Measurements from ENCODE around the gene ITPRID1.
"Not testable (repeated sequence)": the region's sequence is repeated elsewhere in the genome, so short reads cannot be mapped to it uniquely, and the experiment has no call there.

Gene ITPRID1

DNA sequence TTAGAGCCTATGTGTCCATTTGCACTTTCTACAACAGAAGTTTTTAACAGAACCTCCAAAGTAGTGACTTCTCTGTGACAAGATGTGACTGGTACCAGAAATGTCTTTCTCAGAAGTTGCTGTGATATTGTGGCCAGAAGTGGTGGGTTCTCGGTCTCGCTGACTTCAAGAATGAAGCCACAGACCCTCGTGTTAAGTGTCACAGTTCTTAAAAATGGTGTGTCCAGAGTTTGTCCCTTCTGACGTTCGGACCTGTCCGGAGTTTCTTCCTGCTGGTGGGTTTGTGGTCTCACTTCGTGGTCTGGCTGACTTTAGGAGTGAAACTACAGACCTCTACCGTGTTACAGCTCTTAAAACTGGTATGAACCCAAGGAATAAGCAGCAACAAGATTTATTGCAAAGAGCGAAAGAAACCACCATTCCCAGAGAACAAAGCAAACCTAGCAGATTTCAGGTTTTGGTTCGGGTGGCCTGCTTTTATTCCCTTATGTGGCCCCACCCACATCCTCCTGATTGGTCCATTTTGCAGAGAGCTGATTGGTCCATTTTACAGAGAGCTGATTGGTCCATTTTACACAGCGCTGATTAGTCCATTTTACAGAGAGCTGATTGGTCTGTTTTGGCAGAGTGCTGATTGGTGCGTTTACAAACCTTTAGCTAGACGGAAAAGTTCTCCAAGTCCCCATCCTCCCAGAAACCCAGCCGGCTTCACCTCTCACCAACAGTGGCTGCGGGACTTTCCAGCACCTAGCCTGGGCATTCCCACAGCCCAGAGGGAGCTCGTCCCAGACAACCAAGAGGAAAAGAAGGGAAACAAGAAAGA is 3.0 kb downstream of the ITPRID1 start:
- DNase-seq (ENCODE audit: low read depth): no peak

DNA sequence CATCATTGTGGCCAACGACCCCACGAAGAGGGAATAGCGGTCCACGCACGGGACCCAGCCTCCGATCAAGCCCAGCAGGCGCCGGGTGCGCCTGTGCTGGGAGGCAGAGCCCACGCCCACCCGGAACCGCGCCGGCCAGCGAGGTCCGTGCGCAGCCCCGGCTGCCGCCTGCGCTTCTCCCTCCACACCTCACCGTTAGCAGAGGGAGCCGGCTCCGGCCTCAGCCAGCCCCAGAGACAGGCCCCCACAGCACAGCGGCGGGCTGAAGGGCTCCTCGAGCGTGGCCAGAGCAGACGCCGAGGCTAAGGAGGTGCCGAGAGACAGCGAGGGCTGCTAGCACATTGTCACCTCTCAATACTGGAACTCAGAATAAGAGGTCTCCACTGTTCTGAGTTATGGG is 3.6 kb downstream of the ITPRID1 start:
- no peak for DNase-seq (ENCODE audit: low read depth)

DNA sequence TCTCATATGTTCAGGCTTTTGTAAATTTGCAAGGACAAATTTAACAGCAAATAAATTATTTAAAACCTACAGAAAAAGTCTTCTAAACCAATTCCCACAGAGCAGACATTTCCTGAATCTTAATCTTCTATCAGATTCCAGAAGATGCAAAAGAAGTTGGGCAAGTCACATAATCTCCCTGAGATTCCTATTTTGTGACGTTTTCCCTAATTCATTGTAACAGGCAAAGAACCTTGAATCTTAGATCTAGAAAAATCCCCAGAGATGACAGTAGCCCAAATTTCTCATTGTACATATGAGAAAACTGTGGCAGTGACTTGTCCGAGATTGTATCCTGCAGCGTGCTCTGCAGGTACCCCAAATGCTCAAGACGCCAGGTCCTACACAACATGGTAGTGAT is 4.9 kb downstream of the ITPRID1 start:
- DNase-seq (ENCODE audit: low read depth): no peak

DNA sequence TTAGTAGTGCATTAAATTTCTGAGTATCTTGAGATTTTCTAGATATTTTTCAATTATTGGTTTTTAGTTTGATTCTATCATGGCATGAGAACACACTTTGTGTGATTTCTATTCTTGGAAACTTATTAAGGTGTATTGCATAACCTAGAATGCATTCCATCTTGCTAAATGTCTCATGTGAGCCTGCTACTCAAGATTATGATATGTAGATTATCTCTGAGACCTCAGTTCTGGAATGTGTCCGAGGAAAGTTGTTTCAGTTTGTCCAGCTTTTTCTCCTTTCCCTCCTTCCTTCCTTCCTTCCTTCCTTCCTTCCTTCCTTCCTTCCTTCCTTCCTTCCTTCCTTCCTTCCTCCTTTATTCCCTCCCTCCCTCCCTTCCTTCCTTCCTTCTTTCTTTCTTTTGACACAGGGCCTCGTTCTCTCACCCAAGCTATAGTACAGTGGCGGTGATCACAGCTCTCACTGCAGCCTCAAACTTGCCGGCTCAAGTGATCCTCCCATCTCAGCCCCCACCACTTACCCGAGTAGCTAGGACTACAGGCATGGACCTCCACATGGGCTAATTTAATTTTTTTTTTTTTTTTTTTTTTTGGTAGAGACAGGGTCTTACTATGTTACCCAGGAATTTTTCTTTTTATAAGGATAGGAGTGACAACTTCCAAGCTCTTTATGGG is 7.6 kb downstream of the ITPRID1 start:
- DNase-seq (ENCODE audit: low read depth): no peak

DNA sequence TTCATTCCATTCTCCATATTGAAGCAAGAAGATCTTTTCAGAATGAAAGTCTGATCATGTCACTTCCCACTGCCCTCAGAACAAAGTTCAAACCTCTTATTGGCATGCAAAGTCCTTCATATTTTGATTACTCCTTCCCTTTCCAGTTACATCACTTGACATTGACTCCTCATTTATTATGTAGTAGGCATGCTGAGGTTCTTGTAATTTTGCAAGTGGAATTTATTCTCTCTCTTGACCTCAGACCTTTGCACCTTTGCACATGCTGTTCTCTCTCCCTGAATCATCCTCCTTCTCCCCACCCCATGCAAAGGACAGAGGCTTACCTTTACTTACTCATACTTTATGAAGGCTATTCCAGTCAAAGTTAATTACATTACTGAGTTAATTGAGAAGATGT is 13.0 kb downstream of the ITPRID1 start:
- DNase-seq (ENCODE audit: low read depth): no peak

DNA sequence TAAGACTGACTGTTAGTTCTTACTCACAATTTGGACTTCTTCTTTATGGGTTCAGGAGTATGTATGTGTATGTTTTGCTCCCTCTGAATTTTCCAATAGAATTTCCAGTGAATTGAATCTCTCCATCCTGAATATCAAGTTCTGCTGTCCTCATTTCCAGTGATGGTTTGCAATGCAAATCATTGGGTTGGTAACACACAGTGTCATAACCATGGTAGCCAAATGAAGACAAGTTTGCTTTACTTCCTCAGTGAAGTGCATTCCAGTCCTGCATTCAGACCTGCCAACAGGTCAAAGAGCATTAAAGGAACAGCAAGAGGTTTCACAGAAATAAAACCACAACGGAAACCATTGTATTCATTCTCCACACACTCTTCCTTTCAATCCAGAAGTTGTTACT is 15.2 kb downstream of the ITPRID1 start:
- no peak for DNase-seq (ENCODE audit: low read depth)

DNA sequence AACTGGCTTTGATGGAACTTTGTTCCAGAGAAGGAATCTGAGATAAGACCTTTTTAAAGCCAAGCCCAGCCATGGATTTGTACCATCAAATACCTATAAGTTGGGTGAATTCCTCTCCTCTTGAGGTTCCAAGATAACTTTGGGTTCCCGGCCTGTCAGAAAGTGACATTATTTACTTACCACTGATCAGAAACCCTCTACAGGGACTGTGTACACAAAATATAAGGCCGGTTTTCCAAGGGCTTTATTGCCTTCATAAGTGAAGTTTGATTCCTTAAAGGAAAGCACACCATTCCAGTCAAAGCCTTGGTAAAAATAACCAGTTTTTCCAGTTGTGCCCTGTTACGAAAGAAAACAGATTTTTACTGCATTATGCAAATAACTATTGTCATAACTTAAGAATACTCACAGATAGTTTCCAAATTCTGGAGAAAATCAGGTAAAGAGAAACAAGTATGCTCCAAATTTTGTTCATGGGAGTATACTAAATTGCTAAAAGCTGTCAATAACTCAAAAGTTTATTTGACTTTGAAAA is 26.8 kb downstream of the ITPRID1 start:
- DNase-seq (ENCODE audit: low read depth): not testable (repeated sequence)

DNA sequence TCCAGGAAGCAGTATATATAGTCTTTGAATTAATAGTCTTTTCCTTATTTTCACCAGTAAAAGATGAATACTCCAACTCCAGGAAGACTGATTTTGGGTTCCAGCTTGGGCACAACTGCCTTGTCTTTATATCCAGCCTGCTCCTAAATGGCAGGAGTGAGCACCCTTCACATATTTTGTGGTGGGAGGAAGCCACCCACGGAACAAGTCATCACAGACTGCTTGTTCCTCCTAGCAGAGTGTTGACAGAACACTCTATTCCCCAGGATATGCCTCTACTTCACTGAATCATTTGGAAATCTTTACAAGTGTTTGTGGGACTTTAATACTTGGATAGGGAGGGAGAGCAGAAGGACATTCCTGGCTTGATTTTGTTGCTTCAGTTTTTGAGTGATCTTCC is 31.7 kb downstream of the ITPRID1 start:
- DNase-seq (ENCODE audit: low read depth): no peak

DNA sequence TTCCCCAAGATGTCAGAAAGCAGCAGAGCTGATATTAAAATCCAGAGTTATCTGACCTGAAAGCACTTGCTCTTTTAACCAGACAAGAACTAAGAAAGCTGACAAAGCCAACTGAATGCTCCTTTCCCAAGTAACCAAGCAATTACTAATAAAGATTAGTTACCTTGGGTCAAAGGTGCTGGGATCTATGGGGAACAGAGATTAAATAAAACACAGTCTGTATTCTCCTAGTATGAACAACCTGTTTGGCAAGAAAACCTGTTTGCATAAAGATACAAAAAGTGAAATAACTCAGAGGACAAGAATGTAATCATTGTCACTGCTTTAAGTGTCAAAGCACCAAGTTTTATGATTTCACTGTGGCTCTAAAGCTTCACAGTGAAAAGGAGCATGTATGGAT is 35.7 kb downstream of the ITPRID1 start:
- no peak for DNase-seq (ENCODE audit: low read depth)

DNA sequence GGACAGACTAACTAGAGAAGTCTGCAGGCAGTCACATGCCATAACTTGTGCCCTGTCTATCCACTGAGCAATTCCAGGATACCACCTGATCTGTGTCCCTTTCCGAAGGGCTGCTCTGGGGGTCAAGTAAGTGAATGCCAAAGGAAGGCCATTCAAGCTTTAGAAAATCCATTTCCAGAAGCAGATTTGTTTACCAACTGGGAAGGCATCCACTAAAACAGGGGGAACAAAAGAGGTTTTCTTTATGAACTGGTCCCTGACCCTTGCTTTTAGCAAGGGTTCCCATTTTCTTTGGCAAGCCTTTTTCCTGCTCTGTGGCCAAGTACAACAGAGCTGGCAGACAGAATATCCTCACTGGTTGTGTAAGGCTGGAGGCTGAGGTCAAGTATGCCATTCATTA is 36.5 kb downstream of the ITPRID1 start:
- DNase-seq (ENCODE audit: low read depth): no peak

DNA sequence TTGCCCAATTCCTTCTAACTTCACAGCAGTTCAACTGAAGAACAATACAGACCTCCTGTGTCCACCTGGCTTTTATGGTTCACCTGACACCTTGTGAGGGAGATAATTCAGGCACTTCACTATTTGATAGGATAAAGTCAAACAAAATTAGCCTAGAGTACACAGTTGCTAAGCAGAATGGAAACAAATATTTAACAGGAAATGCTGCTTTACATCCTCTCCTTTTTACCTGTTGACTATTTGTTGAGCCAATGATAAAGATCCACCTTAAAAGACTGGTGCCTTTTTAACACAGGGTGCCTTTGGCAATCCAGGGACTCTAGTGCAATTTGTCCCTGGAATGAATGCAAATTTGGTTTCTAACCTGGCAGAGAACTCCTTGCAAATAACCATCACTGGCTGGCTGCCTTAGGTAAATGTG is 39.8 kb downstream of the ITPRID1 start:
- DNase-seq (ENCODE audit: low read depth): no peak

DNA sequence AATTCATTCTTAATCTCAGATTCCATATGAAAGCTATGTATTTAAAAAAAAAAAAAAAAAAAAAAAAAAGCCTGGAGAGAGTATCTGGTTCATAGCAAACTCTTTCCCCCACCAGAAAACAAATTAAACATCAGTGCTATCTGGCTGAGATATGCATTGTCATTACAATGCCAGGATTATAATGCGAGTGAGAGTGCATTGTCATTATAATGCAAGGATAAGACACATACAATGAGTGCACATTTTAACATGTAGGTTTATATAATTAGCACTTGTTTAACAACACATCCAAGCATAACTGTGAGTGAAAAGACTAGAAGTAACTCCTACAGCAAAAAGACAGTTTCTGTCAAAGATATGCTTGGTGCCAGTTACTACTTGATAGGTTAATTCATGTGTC is 48.1 kb downstream of the ITPRID1 start:
- DNase-seq (ENCODE audit: low read depth): no peak

DNA sequence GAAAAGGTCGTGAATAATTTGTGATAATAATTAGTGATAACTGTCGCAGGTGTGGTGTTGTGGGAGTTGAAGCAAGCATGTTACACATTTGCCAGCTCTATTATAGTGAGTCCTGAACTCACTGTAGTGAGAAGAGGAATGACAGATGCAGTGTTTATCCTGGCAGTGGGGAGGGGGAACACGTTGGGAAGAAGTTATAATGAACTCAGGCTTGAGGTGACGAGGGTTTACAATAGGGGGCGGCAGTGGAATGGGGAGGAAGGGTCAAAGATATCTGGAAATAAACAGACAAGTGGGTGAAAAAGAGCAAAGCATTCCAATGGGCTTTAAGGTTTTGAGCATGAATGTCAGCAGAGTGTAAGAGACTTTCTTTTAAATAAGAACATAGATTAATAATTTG is 49.6 kb downstream of the ITPRID1 start:
- DNase-seq (ENCODE audit: low read depth): no peak

DNA sequence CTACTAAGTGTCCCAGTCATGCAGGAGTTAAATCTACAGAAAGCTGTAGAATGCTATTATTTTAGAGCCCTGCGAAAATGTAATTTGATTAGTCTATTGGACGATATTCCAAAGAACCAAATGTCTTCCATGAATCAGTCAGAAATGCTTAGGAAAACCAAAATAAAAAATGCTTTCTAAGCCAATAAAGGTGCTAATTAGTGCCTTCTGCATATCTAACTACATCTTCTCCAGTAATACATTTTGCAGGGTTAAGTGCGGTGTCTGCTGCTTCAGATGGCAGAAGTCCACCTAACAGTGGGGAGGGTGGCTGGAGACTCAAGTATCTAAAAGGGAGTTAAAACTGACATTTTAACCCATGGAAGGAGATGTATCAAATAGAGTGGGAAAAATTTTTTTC is 50.1 kb downstream of the ITPRID1 start:
- no peak for DNase-seq (ENCODE audit: low read depth)

DNA sequence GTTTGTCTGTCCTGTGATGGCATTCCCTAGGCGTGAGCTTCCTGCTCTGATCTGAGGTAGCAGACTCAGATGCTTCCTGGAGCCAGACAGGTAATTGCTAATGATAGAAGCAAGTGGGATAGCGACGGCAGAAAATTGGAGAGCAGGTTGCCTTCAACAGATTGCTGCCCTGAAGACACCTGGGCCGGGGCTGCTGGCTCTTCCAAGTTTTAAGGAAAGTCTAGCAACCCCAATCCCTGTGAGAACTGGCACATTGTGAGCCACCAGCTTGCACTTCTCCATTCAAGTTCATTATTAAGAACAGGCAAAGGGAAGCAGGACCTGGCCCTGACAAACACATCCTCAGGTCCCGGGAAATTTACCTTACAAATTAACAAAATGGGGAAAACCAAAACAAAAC is 50.8 kb downstream of the ITPRID1 start:
- DNase-seq (ENCODE audit: low read depth): no peak

DNA sequence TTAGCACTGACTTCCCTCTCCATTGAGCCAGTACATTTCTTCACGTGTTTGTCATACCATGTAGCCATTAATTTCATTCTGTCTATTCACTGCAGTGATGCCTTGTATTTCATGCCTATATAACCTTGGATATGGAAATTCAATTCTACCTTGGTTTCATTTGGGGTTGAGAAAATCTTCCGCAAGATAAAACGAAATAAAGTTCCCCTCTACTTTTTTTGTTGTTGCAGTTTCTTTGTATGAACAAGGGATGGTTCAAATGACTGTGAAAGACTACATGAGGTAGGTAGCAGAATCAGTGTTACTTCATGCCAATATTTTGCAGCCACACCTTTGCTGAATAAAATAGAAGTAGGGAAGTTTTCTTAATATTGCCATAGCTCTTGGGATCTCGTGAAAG is 55.6 kb downstream of the ITPRID1 start:
- DNase-seq (ENCODE audit: low read depth): no peak

DNA sequence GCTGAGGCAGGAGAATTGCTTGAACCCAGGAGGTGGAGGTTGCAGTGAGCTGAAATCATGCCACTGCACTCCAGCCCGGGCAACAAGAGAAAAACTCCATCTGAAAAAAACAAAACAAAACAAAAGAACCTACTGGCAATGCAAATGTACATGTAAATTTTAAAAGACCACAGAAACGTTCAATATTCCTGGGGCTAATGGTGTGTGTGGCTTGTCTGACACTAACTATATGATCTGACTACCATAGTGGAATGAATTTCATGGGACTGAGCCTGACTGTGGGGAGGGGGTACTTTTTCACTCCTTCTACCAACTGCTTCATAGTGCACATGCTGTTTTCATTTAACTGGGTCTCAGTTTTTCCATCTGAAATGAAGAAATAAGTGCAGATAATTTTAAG is 69.6 kb downstream of the ITPRID1 start:
- DNase-seq (ENCODE audit: low read depth): no peak

DNA sequence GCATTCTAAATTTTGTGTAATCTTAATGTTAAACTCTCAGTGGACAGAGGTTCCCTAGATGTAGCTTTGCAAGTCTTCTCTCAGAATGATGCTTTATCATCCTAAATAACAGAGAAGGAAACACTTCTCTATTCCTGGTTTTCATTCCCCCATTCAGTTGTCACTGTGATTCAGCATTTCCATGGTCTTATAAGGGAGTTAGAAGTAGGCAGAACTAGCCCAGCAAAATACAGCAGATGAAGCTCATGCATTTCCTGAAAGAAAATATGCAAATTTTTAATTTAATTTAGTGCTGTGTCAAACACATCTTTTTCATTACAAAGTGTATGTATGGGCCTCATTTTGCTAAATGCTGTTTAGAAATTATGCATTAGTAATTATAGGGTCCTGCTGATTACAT is 70.1 kb downstream of the ITPRID1 start:
- no peak for DNase-seq (ENCODE audit: low read depth)

DNA sequence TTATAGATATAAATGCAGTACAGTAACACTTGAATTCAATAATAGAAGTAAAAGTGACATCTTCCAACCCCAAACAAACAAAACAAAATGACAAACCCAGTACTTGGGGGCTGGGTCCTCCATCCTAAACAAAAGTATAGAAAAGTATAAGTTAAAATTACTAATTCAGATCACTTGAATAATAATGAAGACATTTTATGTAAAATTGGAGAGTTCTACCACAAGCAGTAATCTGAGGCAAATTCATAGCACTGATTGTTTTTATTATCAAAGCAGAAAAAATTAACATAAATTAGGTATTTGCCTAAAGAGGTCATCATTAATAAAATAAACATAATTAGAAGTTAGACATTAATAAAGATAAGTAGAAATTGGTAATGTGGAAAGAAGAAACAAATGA is 81.5 kb downstream of the ITPRID1 start:
- DNase-seq (ENCODE audit: low read depth): no peak

DNA sequence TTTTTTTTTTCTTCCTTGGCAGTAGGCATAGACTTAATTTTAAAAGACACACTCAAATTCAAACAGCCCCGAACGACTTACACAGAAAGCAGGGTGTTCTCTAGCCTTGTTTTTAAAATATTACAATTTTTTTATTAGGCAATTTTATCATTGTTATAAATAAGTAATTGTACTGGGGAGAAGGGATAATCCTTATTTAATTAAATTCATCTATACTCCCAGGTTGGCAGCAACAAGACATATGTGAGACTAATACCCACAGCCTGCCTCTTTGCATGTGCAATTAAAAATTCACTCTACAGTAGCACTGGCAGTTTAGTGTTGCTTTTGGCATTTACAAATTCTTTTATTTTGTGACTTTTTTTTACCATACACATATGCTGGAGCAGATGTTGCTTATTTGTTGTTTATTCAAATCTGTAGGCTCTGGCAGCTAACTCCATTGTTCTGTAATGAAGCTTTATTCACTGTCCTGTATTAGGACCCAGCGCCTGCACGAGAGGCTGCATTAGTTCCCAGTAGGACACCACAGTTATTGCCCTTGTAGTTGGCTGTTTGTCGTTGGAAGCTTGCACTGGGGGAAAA is 88.2 kb downstream of the ITPRID1 start:
- DNase-seq (ENCODE audit: low read depth): no peak

DNA sequence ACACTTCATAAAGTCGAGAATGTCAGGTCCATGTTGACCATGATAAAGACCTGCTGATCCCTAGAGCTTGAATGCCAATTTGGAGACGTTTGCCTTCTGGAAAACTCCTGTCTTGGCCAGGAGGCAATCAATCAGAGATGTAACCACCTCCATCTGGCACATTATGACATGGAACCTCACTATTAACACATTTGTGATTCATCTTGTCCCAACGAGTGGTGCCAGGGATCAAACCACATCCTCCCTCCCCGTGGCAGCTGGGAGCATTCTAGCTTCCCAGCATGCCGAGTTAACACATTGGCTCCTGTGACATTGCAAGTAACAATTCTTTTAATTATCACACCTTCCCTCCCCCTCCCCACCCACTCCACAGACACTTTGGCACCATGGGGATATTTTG is 89.2 kb downstream of the ITPRID1 start:
- DNase-seq (ENCODE audit: low read depth): no peak

DNA sequence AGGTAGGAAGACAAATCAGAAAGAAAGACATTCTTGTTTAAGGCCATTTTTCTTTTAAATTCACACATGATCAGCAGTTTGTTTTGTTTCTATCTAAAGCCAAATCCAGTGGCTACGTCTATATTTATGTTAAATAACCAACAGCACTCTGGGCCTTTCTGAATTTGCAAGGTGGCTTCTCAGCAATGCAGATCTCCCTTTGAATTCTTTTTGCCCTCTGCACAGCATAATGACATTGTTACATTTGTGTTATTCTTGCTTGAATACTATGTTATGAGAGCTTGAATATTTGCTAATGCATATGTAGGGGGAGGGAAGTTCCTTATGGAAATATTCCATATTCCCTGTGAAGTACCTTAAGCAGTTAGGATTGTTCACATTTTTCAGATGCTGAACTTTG is 99.7 kb downstream of the ITPRID1 start:
- DNase-seq (ENCODE audit: low read depth): no peak

DNA sequence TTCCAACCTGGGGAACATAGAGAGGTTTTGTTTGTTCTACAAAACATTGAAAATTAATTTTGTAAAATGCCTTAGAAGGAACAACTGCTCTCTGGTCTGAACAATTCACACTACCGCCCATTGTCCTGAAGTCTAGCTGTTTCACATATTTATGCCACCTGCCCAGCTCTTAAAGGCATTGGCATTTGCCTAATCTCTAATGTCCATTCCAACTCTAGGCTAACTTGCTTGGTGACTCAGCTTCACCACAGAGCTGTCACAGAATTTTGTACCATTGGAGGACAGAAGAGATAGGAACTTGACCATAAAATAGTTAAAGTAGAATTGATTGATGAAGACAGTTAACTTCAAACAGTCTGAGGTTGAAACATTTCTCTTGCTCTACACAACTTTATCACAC is 119.6 kb downstream of the ITPRID1 start:
- no peak for DNase-seq (ENCODE audit: low read depth)
